ENCODE results near the gene ABHD18.

The ABHD18 gene

DNA sequence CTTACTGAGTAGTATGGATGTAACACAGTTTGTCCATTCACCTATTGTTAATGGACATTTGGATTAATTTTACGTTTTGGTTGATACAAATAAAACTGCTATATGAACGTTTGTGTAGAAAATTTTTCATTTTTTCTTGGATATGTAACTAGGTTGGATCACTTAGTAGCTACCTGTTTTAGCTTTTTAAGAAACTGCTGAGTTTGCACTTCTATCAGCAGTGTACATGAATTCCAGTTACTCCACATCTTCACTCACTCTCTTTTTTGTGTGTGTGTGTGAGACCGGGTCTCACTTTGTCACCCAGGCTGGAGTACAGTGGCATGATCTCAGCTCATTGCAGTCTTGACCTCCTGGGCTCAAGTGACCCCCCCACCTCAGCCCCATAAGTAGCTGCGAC is 111.3 kb downstream of the ABHD18 start:
- no peak for DNase-seq (ENCODE audit: low read depth)
- no peak for TF ChIP-seq CTCF (conservative IDR thresholded peaks at IDR 0.05; ENCODE audit: low read depth, low read length)
- H3K4me3 ChIP-seq (ENCODE audit: low read length), result no peak overlapping the region

Data from retinal pigment epithelial cell (primary cell).